Measurements from ENCODE around the gene HDGFL3. TPM values are rescaled to one million over a fixed set of nuclear protein-coding genes. Genes with fewer than 3 reads are reported as not detected.

HDGFL3 gene
- total RNA-seq, 1 experiment from 2014 or later: 34.1 TPM

- H3K4me1 ChIP-seq (ENCODE audit: control insufficient read depth, insufficient read depth, low read length): no peaks in the 10 kb centered on the region
- no peaks in the 10 kb centered on the region for H3K36me3 ChIP-seq (ENCODE audit: control insufficient read depth, insufficient read depth, low read length)
- ChIA-PET CTCF (interaction anchor here (0.6 kb wide), 1 partner anchor 8 kb away, joined by 5 read pairs; no protein-coding TSS in a partner anchor), POLR2A (interaction anchor here (0.5 kb wide), 1 partner anchor 44 kb away, joined by 5 read pairs; no protein-coding TSS in a partner anchor)
- intact Hi-C loops (cut with micrococcal nuclease; ENCODE audit: unreplicated experiment): no loop called here
- DNase-seq (ENCODE audit: low read depth, low spot score) (no peak), ATAC-seq (peak; percentile 43; the same call in 1 of the 2 replicates)
- no peak within 1 kb of the TSS for H3K27ac ChIP-seq (ENCODE audit: low read length)
- H3K9me3 ChIP-seq (ENCODE audit: control insufficient read depth, insufficient read depth, low read depth, low read length): no peaks in the 10 kb centered on the region
- BruUV-seq (replicated peaks): no TSS peak
- TF ChIP-seq POLR2AphosphoS5 (IDR thresholded peaks at IDR 0.05; ENCODE audit: low read depth, low read length) (no peak), CTCF (IDR thresholded peaks at IDR 0.05) (no peak), REST (IDR thresholded peaks at IDR 0.05; ENCODE audit: insufficient read depth in 1 of 2, low read depth in 2 of 2, low read length in 1 of 2) (no peak), SIN3A (IDR thresholded peaks at IDR 0.05; ENCODE audit: borderline replicate concordance, insufficient read depth, low read depth, low read length) (no peak), TCF7L2 (IDR thresholded peaks at IDR 0.05; ENCODE audit: low read depth, low read length) (no peak)
- H3K4me3 ChIP-seq (ENCODE audit: low read depth in 2 of 2, low read length in 2 of 2): peak within 1 kb of the TSS; percentile 30 to 41
- no peaks in the 10 kb centered on the region for H3K27me3 ChIP-seq (ENCODE audit: control insufficient read depth, insufficient read depth, low read length)
- in situ Hi-C loops (cut with HindIII; ENCODE audit: low pct_unique_long_range_greater_than_20kb, low sequenced_read_pairs): no loop called here
Measured at GRCh38 chr15:83106994-83107840, 100.4 kb downstream of the HDGFL3 start, which contains the start of gene TM6SF1. Gene TM6SF1, plus strand, starts transcription at chr15:83107645. Its CDS starts 36 bp downstream, at chr15:83107681.

GRCh38 chr15:83105440-83105839 is 102.2 kb downstream of the HDGFL3 start:
- peaks cover 2% of the 10 kb centered on the region; the same call in 1 of the 2 replicates for H3K27me3 ChIP-seq (ENCODE audit: control insufficient read depth, insufficient read depth, low read length)
- H3K9me3 ChIP-seq (ENCODE audit: control insufficient read depth, insufficient read depth, low read depth, low read length): no peaks in the 10 kb centered on the region
- no peaks in the 10 kb centered on the region for H3K4me1 ChIP-seq (ENCODE audit: control insufficient read depth, insufficient read depth, low read length)
- no peak overlapping the region for H3K27ac ChIP-seq (ENCODE audit: low read length)
- H3K4me3 ChIP-seq (ENCODE audit: low read depth in 2 of 2, low read length in 2 of 2): no peak overlapping the region
- TF ChIP-seq SIN3A (IDR thresholded peaks at IDR 0.05; ENCODE audit: borderline replicate concordance, insufficient read depth, low read depth, low read length): no peak
- TF ChIP-seq CTCF (IDR thresholded peaks at IDR 0.05): no peak
- TF ChIP-seq REST (IDR thresholded peaks at IDR 0.05; ENCODE audit: insufficient read depth in 1 of 2, low read depth in 2 of 2, low read length in 1 of 2): no peak
- TF ChIP-seq TCF7L2 (IDR thresholded peaks at IDR 0.05; ENCODE audit: low read depth, low read length): no peak
- TF ChIP-seq POLR2AphosphoS5 (IDR thresholded peaks at IDR 0.05; ENCODE audit: low read depth, low read length): no peak
- POLR2A ChIA-PET: no interaction called here
- ATAC-seq: no peak
- in situ Hi-C loops (cut with HindIII; ENCODE audit: low pct_unique_long_range_greater_than_20kb, low sequenced_read_pairs) (no loop called here), intact Hi-C loops (cut with micrococcal nuclease; ENCODE audit: unreplicated experiment) (no loop called here)
- no TSS peak for BruUV-seq (replicated peaks)
- H3K36me3 ChIP-seq (ENCODE audit: control insufficient read depth, insufficient read depth, low read length): no peaks in the 10 kb centered on the region
- CTCF ChIA-PET: no interaction called here
- no peak for DNase-seq (ENCODE audit: low read depth, low spot score)

All from Panc1 (cell line).